SJSA1 (cell line): Measurements from ENCODE around the gene PCK2. TPM values are rescaled to one million over a fixed set of nuclear protein-coding genes. Genes with fewer than 3 reads are reported as not detected.
"Not testable (repeated sequence)": the region's sequence is repeated elsewhere in the genome, so short reads cannot be mapped to it uniquely, and the experiment has no call there.

Experiments used
- DNase-seq, 2 experiments: peaks; one replicate each; pipeline ENCODE4 v3.0.0-alpha.2; 2015 to 2020; ENCODE audit warnings: low spot score in 2 of 2, low read depth in 1 of 2
- H3K27ac ChIP-seq: fragments of 250-450 bp; sonication (Bioruptor Pico); 2 replicates; pipeline ENCODE4 v1.5.1; 2020; ENCODE audit warnings: mild to moderate bottlenecking, moderate library complexity
- H3K27me3 ChIP-seq: fragments of 250-450 bp; sonication (Bioruptor Pico); replicated peaks from 2 replicates; pipeline ENCODE4 v1.5.1; 2020; ENCODE audit warnings: mild to moderate bottlenecking, moderate library complexity
- H3K36me3 ChIP-seq: fragments of 250-450 bp; sonication (Bioruptor Pico); 2 replicates; pipeline ENCODE4 v1.5.1; 2020; ENCODE audit warnings: mild to moderate bottlenecking
- H3K4me1 ChIP-seq: fragments of 250-450 bp; sonication (Bioruptor Pico); replicated peaks from 2 replicates; pipeline ENCODE4 v1.6.1; 2021; ENCODE audit warnings: mild to moderate bottlenecking
- H3K4me3 ChIP-seq: fragments of 250-450 bp; sonication (Bioruptor Pico); 2 replicates; pipeline ENCODE4 v1.5.1; 2020; ENCODE audit warnings: mild to moderate bottlenecking
- H3K9me3 ChIP-seq: fragments of 250-450 bp; sonication (Bioruptor Pico); replicated peaks from 2 replicates; pipeline ENCODE4 v1.5.1; 2020; ENCODE audit warnings: mild to moderate bottlenecking
- total RNA-seq: library from RNA; depleted of rRNA; stranded (reverse); fragments of >200 nt; shearing (Covaris generic); gene quantifications from 2 replicates; pipeline ENCODE4 v1.2.3, GENCODE V29; 2014; rRNA removed

The PCK2 gene
- 4.8 and 5.3 TPM in 2 replicates for total RNA-seq

DNA sequence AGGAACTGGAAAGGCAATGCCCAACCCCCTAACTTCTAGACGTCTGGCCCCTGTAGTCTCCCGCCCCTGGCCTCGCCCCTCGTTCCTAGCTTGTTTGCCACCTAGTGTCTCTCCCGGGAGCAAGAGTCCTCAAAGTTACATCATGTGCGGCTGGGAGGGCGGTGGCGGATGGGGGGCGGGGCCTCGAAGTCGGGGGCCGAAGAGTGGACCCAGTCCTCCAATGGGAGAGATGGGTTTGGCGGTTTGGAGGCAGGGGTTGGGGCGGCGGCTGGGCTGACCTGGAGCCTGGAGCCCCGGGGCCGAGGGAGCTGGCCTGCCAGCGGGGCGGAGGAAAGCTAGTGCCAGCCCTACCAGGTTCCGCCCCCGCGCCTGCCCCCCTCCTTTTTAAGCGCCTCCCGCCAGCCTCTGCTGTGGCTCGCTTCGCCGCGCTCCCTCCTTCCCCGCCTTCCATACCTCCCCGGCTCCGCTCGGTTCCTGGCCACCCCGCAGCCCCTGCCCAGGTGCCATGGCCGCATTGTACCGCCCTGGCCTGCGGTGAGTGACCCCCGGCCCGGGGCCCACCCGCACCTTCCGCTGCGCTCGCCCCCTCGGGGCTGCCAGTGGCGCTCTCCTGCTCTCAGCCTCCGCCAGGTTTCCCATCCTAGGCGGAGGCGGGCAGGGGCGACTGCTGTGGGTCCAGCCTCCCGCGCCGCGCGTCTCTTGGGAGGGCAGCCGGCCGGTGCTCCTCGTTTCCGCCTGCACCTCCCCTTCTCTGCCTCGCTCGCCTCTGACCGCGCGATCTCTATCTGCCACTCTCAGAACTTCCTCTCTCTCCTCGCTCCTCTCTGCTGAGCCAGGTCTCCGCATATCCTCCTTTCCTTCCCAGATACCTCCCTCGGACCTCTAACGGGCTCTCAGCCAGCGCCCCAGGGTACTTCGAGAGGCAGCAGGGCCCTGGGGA lies at the start of gene PCK2:
TSS of gene PCK2 (plus strand) at position 411 of the 940 bp plus-strand sequence. CDS start at position 506, 95 bp downstream.
- H3K36me3 ChIP-seq = no peaks in the 10 kb centered on the region
- H3K27me3 ChIP-seq = no peaks in the 10 kb centered on the region
- H3K27ac ChIP-seq = peak within 1 kb of the TSS; percentile 54
- peak; percentile 77 to 93 for DNase-seq
- H3K9me3 ChIP-seq = 0 out of 2 replicates have a peak, but pooled peaks cover 2% of the 10 kb centered on the region
- H3K4me1 ChIP-seq = peaks cover 20% of the 10 kb centered on the region
- H3K4me3 ChIP-seq = peak within 1 kb of the TSS; percentile 85

DNA sequence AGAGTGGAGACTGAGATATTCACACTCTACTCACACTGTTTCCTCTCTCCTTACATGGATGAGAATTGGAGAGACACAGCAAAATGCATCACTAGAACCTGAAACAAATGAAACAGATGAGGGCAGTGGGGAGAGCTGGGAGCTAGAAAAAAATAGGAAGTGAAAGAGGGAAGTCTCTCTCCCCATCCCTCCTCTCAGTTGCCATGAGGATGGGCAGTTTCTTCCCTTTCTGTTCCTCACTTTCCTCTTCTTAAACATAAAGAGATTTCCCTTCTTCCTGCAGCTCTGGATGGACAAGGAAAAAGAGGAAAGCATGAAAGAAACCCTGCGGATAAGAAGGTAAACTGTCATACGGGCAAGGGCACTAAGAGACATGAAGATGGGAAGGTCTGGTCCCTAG lies 45.1 kb upstream of the PCK2 start:
- not testable (repeated sequence) for H3K27ac ChIP-seq, DNase-seq, H3K4me3 ChIP-seq, H3K36me3 ChIP-seq, H3K9me3 ChIP-seq
- Histone ChIP-seq H3K4me1 (peaks cover 11% of the 10 kb centered on the region), H3K27me3 (peaks cover 15% of the 10 kb centered on the region)

DNA sequence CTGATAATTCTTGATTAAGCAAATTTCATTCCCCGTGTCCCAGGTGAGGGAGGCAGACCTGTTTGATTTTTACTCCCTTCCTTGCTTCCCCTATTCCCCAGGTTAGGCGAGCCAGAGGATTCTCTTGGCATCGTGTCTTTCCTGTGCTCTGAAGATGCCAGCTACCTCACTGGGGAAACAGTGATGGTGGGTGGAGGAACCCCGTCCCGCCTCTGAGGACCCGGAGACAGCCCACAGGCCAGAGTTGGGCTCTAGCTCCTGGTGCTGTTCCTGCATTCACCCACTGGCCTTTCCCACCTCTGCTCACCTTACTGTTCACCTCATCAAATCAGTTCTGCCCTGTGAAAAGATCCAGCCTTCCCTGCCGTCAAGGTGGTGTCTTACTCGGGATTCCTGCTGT lies 43.4 kb upstream of the PCK2 start:
- H3K27me3 ChIP-seq = peaks cover 15% of the 10 kb centered on the region
- not testable (repeated sequence) for H3K9me3 ChIP-seq, H3K36me3 ChIP-seq, H3K4me3 ChIP-seq, H3K27ac ChIP-seq, DNase-seq
- peaks cover 11% of the 10 kb centered on the region for H3K4me1 ChIP-seq

DNA sequence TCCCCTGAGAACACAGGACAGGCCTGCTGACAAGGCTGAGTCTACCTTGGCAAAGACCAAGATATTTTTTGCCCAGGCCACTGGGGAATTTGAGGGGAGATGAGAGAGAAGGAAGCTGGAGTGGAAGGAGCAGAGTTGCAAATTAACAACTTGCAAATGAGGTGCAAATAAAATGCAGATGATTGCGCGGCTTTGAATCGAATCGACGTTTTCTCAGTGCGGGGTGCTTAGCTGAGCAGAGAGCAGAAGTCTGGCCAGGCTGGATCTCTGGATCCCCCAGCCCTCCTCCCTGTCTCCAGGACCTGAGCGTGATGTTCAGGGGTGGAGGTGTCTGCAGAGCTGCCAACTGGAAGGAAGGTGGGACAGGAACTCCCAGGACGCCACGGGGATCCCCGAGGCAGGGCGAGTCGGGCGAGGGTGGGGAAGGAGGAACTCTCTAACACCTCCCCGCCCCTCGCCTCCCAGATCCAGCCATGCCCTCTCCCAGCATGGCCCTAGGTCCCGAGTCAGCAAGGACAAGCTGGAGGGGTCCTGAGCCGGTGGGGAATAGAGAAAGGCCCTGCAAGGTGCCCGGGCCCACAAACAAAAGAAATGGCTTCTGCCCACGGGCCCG lies 42.8 kb upstream of the PCK2 start:
- H3K4me1 ChIP-seq = peaks cover 11% of the 10 kb centered on the region
- H3K9me3 ChIP-seq = 0 out of 2 replicates have a peak, but pooled peaks cover 2% of the 10 kb centered on the region
- no peak overlapping the region for H3K27ac ChIP-seq
- peaks cover 15% of the 10 kb centered on the region for H3K27me3 ChIP-seq
- peak in 1 of 2 experiments; percentile 35 for DNase-seq
- peak overlapping the region; percentile 28 for H3K4me3 ChIP-seq
- H3K36me3 ChIP-seq = no peaks in the 10 kb centered on the region

DNA sequence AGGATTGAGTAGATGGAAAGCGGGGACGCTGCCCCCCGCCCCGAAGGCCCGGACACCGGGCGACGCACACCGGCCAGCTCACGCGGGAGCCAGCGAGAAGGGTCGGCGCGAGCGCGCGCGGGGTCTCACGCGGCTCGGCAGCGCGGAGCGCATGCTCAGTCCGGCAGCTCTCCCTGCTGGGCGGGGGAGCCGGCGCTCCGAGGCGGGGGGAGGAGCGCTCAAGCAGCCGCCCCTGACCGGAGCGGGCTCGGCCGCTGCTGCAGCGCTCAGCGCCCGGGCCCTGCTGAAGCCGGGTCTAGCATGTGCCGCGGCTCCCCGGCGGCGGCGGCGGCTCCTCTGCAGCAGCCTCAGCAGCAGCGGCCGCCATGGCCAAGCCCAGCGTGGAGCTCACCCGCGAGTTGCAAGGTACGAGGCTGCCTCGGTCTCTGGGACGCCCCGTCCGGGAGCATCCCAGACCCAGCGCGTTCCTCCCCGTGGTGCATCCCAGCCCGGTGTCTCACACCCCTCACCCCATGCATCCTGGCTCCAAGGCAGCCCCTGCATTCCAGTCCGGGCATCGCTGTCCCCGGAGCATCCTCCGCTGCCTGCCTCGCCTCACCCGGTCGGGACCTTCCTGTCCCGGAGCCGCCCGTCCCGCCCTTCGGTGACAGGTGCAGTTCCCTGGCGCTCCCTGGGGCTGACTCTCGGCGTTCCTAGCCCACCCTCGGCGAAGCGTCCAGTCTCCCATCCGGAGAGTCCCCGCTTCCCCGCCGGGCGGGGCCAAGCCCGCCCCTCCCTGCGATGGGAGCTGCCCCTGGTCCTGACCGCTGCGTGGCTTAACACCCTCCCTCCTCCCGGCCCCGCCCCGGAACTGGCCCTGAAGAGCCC lies 42.1 kb upstream of the PCK2 start, which contains the start of gene CARMIL3:
TSS of gene CARMIL3 (plus strand) at position 221 of the 867 bp plus-strand sequence. CDS start at position 366, 145 bp downstream.
- Histone ChIP-seq H3K4me1 (peaks cover 11% of the 10 kb centered on the region), H3K4me3 (peak within 1 kb of the TSS; percentile 28), H3K27ac (no peak within 1 kb of the TSS), H3K36me3 (no peaks in the 10 kb centered on the region), H3K9me3 (0 out of 2 replicates have a peak, but pooled peaks cover 2% of the 10 kb centered on the region), H3K27me3 (peaks cover 15% of the 10 kb centered on the region)
- DNase-seq = peak; percentile 22 to 54

DNA sequence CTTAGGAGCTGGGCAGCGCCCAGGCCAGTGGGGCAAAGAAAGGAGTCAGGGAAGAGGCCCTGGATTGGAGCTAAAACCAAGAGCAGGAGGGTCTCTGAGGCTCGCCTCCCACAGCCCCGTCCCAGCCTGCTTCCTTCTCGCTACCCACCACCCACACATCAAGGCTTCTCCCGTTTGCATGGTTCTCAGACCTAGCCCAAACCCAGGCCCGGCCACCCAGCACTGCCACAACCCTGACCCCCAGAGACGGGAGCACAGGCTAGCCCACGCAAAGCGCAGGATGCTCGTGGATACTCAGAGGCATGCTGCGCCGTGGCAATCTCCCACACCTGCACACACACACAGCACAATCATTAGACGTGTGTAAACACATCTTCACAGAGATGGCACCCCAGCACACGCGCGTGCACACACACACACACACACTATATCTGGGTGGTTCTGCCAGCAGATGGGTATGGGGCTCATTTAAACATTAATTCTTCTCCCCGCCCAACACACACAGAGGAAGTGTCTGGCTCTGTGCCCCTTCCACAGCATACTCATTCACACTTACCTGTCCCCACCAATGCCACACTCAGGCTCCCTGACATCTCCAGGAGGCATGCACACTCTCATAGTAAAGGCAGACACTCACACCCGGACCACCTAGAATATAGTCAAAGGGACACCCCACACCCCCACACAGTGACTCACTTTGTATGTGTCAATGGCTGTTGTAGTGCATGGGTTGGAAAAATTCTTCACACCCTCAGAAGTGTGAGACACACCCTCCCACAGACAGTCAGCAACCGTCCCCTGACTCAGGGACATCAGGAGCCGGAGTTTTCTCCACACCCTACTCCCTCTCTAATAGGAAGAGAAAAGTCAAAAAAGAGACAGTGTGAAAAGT lies 41.2 kb upstream of the PCK2 start:
- Histone ChIP-seq H3K36me3 (no peaks in the 10 kb centered on the region), H3K27me3 (peaks cover 15% of the 10 kb centered on the region), H3K27ac (no peak overlapping the region), H3K4me1 (peaks cover 11% of the 10 kb centered on the region), H3K4me3 (no peak overlapping the region), H3K9me3 (0 out of 2 replicates have a peak, but pooled peaks cover 2% of the 10 kb centered on the region)
- DNase-seq = no peak

DNA sequence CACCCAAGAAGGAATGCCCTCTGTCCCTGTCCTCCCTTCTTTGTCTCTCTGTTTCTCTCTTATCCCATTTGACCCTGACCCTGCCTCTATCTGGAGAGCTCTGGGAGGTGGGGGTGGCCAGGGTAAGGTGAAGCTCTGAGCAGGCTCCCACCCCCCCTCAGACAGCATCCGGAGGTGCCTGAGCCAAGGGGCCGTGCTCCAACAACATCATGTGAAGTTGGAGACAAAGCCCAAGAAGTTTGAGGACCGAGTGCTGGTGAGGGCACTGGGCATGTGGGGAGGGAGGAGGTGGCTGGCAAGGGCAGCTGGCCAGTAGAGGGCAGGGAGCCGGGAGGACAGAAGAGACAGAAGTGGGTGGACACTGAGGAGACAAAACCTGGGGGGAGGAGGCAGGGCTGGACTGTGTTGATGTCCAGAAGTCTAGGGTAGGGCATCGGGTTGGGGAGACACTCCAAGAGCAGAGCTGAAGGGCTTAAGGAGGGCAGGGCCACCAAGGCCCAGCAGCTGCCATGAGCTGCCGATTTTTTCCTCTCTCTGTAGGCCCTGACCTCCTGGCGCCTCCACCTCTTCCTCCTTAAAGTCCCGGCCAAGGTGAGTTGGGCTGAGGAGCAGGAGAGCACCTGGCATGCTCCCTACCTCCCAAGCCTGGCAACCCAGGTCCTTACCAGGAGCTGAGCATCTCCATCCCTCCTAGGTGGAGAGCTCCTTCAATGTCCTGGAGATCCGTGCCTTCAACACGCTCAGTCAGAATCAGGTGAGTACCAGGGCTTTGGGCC lies 40.4 kb upstream of the PCK2 start:
- DNase-seq = no peak
- H3K4me1 ChIP-seq = peaks cover 11% of the 10 kb centered on the region

DNA sequence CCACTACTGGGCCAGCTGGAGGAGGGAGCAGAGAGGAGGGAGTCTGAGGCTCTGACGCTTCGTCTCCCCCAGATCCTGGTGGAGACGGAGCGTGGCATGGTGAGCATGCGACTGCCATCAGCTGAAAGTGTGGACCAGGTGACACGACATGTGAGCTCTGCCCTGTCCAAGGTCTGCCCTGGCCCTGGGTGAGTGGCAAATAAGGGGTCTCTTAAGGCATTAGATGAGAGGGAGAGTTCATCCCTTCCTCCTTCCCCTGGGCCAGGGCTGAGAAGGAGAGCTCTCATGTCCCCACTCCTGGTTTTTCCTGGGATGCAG lies 39.8 kb upstream of the PCK2 start:
- Histone ChIP-seq H3K27me3 (peaks cover 15% of the 10 kb centered on the region), H3K4me1 (peaks cover 11% of the 10 kb centered on the region), H3K36me3 (no peaks in the 10 kb centered on the region), H3K27ac (no peak overlapping the region), H3K4me3 (no peak overlapping the region), H3K9me3 (0 out of 2 replicates have a peak, but pooled peaks cover 2% of the 10 kb centered on the region)
- DNase-seq = no peak

More for the DNA sequence above, 40.4 kb upstream of the PCK2 start:
- Histone ChIP-seq H3K27me3 (peaks cover 15% of the 10 kb centered on the region), H3K36me3 (no peaks in the 10 kb centered on the region), H3K27ac (no peak overlapping the region), H3K4me3 (no peak overlapping the region), H3K9me3 (0 out of 2 replicates have a peak, but pooled peaks cover 2% of the 10 kb centered on the region)

DNA sequence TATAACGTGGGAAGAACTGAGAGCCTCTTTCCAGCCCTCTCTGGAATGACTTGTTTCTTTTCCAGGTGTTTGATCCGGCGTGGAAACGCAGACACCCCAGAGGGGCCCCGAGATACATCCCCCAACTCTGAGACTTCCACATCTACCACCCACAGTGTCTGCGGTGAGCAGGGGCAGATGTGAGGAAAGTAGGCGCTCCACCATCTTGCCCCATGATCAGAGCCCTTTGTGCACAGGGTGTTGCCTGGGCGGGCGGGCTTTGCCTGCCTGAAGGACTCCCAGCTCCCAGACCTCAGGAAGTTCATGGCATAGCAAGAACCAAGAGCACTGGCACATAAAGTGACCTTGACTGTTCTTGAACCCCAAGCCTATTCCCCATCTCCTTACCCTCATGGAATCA lies 39.5 kb upstream of the PCK2 start:
- H3K27me3 ChIP-seq = peaks cover 15% of the 10 kb centered on the region

DNA sequence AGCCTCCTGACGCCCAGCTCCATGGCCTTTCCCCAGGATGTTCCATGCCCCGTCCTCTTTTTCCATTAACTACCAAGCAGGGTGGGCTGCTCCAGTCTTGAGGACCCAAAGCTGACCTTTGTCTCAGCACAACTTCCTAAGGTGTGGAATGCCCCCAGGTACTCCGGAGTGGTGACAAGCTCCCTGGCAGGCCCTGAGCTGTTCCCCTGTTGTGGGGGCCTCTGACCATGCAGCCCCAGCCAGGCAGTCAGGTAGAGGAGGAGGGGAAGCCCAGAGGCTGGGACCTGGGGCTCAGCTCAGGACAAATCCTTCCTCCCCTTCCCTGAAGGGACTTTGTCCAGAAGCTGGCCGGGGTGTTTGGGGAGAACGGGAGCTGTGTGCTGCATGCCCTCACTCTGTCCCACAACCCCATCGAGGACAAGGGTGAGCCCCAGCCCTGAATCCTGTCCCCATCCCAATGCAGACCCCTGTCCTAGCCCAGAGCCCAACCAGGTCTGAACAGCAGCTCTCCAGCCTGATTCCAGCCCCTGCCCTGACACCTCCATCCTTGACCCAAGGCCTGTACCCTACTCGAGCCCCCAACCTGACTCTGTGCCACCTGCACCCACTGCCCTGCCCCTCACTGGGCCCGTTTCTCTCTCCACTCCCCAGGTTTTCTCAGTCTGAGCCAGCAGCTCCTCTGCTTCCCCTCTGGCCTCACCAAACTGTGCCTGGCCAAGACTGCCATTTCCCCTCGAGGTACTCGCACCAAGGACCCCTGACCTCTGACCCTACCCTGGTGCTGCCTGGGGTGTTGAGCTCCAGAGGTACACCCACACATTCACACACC lies 37.9 kb upstream of the PCK2 start:
- Histone ChIP-seq H3K36me3 (no peaks in the 10 kb centered on the region), H3K4me1 (peaks cover 11% of the 10 kb centered on the region), H3K9me3 (0 out of 2 replicates have a peak, but pooled peaks cover 2% of the 10 kb centered on the region), H3K27me3 (peaks cover 15% of the 10 kb centered on the region), H3K4me3 (no peak overlapping the region), H3K27ac (no peak overlapping the region)
- DNase-seq = no peak

More for the DNA sequence above, 39.5 kb upstream of the PCK2 start:
- H3K27ac ChIP-seq = no peak overlapping the region
- no peak for DNase-seq
- H3K4me3 ChIP-seq = no peak overlapping the region
- H3K36me3 ChIP-seq = no peaks in the 10 kb centered on the region
- H3K4me1 ChIP-seq = peaks cover 11% of the 10 kb centered on the region
- 0 out of 2 replicates have a peak, but pooled peaks cover 2% of the 10 kb centered on the region for H3K9me3 ChIP-seq

DNA sequence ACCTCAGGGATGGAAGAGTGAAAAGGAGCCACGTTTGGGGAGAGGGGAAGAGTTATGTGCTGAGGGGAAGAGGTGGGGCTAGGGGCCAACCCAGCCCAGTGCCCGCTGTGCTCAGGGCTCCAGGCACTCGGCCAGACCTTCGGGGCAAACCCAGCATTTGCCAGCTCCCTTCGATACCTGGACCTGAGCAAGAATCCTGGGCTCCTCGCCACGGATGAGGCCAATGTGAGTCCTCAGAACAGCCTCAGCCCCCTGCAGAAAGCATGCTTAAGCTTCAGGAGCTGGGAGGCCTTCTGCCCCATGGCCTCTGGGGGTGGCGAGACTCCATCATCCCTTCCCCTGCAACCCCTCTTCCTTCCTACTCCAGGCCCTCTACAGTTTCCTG lies 37.3 kb upstream of the PCK2 start:
- H3K4me1 ChIP-seq = peaks cover 8% of the 10 kb centered on the region
- no peak for DNase-seq
- H3K4me3 ChIP-seq = no peak overlapping the region
- no peaks in the 10 kb centered on the region for H3K36me3 ChIP-seq
- H3K27me3 ChIP-seq = peaks cover 11% of the 10 kb centered on the region
- 0 out of 2 replicates have a peak, but pooled peaks cover 2% of the 10 kb centered on the region for H3K9me3 ChIP-seq
- no peak overlapping the region for H3K27ac ChIP-seq
